HepG2 (cell line): ENCODE data around the gene NBEAL2. TPM values are rescaled to one million over a fixed set of nuclear protein-coding genes. Genes with fewer than 3 reads are reported as not detected.

Experiments
- ATAC-seq: fragments of 200-7000 bp; cut with Tn5 transposase; 3 replicates; pipeline ENCODE4 v1.9.1; 2020; ENCODE audit warnings: mild to moderate bottlenecking, moderate library complexity
- BruUV-seq: library from RNA; stranded (reverse); fragments of 400-500 nt; replicated peaks from 2 replicates; lab custom pipeline; 2021; lab: Mats Ljungman, UMichigan
- CTCF ChIA-PET: fragments of 300-600 bp; formaldehyde crosslinking; extraction: SDS; loops from one replicate; lab custom pipeline; 2021; ENCODE audit warnings: low total read pairs, inconsistent platforms, low intra/inter-chr PET ratio; lab: Yijun Ruan, JAX
- POLR2A ChIA-PET: fragments of 350-600 bp; sonication (Branson Sonifier 250); formaldehyde crosslinking; loops from one replicate; lab custom pipeline; 2020; ENCODE audit warnings: antibody characterized with exemption, inconsistent platforms; lab: Yijun Ruan, JAX
- DNase-seq: peaks from one replicate; pipeline ENCODE4 v3.0.0-alpha.2; 2015; ENCODE audit warnings: low spot score
- FAIRE-seq: peaks from 3 replicates; lab custom pipeline; 2011; peaks lifted over from hg19 to GRCh38; lab: Jason Lieb, UNC
- H2AFZ ChIP-seq: one replicate; pipeline ENCODE4 v1.6.1; 2011; ENCODE audit warnings: low read length, inconsistent platforms
- H3K27ac ChIP-seq: fragments of 300-600 bp; 3 replicates; pipeline ENCODE4 v1.8.0; 2011; ENCODE audit warnings: mixed run types, mild to moderate bottlenecking, mixed read lengths, low read length, inconsistent platforms; ENCODE audit not compliant: insufficient read depth; ENCODE audit errors: extremely low read length
- H3K27me3 ChIP-seq, 2 experiments: fragments of 200-600 bp in 1 of 2; 2 replicates in 1 of 2; 3 replicates in 1 of 2; pipeline versions ENCODE4 v1.6.0 to v1.8.0; 2011; ENCODE audit warnings: low read length in 2 of 2, mild to moderate bottlenecking in 2 of 2, moderate library complexity in 2 of 2, inconsistent platforms in 1 of 2; ENCODE audit not compliant: insufficient read depth in 2 of 2, control insufficient read depth in 1 of 2
- H3K36me3 ChIP-seq, 2 experiments: fragments of 200-600 bp in 1 of 2; replicated peaks in 1 of 2; 2 replicates in 1 of 2; 3 replicates in 1 of 2; pipeline versions ENCODE4 v1.5.1 to v1.8.0; 2011; ENCODE audit warnings: low read length in 2 of 2, inconsistent platforms in 1 of 2; ENCODE audit not compliant: insufficient read depth in 2 of 2, control insufficient read depth in 1 of 2
- H3K4me1 ChIP-seq: 2 replicates; pipeline ENCODE4 v1.5.1; 2012; ENCODE audit warnings: low read length, inconsistent platforms; ENCODE audit not compliant: insufficient read depth
- H3K4me2 ChIP-seq: 2 replicates; pipeline ENCODE4 v1.6.0; 2011; ENCODE audit warnings: low read depth, low read length, inconsistent platforms
- H3K4me3 ChIP-seq, 3 experiments: fragments of 200-600 bp in 1 of 3; sonication (generic), shearing (Covaris generic) in 1 of 3; replicated peaks in 1 of 3; 2 replicates each; pipeline ENCODE4 v1.5.1; 2011 to 2016; ENCODE audit warnings: low read length in 3 of 3, inconsistent platforms in 2 of 3, low read depth in 2 of 3, mild to moderate bottlenecking in 2 of 3, control low read depth in 1 of 3, mixed read lengths in 1 of 3; ENCODE audit not compliant: insufficient read depth in 1 of 3
- H3K79me2 ChIP-seq: one replicate; pipeline ENCODE4 v1.6.1; 2011; ENCODE audit warnings: low read length, inconsistent platforms; ENCODE audit not compliant: insufficient read depth
- H3K9ac ChIP-seq: 2 replicates; pipeline ENCODE4 v1.6.0; 2011; ENCODE audit warnings: mild to moderate bottlenecking, low read depth, low read length, inconsistent platforms; ENCODE audit not compliant: insufficient read depth
- H3K9me3 ChIP-seq: 2 replicates; pipeline ENCODE4 v1.5.1; 2012; ENCODE audit warnings: mild to moderate bottlenecking, low read length
- H4K20me1 ChIP-seq: 2 replicates; pipeline ENCODE4 v1.6.0; 2011; ENCODE audit warnings: inconsistent platforms, mild to moderate bottlenecking, low read length, moderate library complexity; ENCODE audit not compliant: insufficient read depth
- ETV6 ChIP-seq: sonication (generic); formaldehyde crosslinking; conservative IDR thresholded peaks from 2 replicates; pipeline ENCODE4 v1.4.0; 2020; ENCODE audit warnings: missing genetic modification reagents
- MIER2 ChIP-seq: IDR thresholded peaks from 2 replicates; pipeline ENCODE4 v1.6.1; 2016; ENCODE audit warnings: missing biosample characterization, missing genetic modification reagents
- NR2F6 ChIP-seq, 2 experiments: IDR thresholded peaks; 2 replicates each; pipeline ENCODE4 v1.6.1; 2016; ENCODE audit warnings: antibody characterized with exemption in 1 of 2, mild to moderate bottlenecking in 1 of 2
- SAP130 ChIP-seq: IDR thresholded peaks from 2 replicates; pipeline ENCODE4 v1.6.1; 2016; ENCODE audit warnings: low read depth
- SKI ChIP-seq: fragments of 450-650 bp; IDR thresholded peaks from one replicate; pipeline ENCODE4 v1.6.1; 2018; ENCODE audit warnings: mild to moderate bottlenecking; ENCODE audit not compliant: partially characterized antibody
- TCF12 ChIP-seq, 2 experiments: fragments of 450-650 bp in 1 of 2; sonication (generic) in 1 of 2; formaldehyde crosslinking in 1 of 2; IDR thresholded peaks; 2 replicates each; pipeline versions ENCODE4 v1.6.1 to v1.8.0; 2017 to 2022; ENCODE audit warnings: antibody characterized with exemption in 1 of 2, mild to moderate bottlenecking in 1 of 2, missing genetic modification reagents in 1 of 2, moderate library complexity in 1 of 2
- THAP11 ChIP-seq: IDR thresholded peaks from 2 replicates; pipeline ENCODE4 v1.6.1; 2016; ENCODE audit warnings: missing biosample characterization, missing genetic modification reagents
- YEATS2 ChIP-seq: sonication (generic); formaldehyde crosslinking; IDR thresholded peaks from 2 replicates; pipeline ENCODE4 v1.4.0; 2020; ENCODE audit warnings: missing genetic modification reagents, borderline replicate concordance
- ZFP1 ChIP-seq: IDR thresholded peaks from 2 replicates; pipeline ENCODE4 v1.6.1; 2016
- ZMYM4 ChIP-seq: sonication (generic); formaldehyde crosslinking; IDR thresholded peaks from 2 replicates; pipeline ENCODE4 v1.8.1; 2023; ENCODE audit warnings: mild to moderate bottlenecking, missing genetic modification reagents
- ZNF580 ChIP-seq: IDR thresholded peaks from 2 replicates; pipeline ENCODE4 v1.6.1; 2016; ENCODE audit warnings: low read depth, borderline replicate concordance
- ZNF709 ChIP-seq: sonication (generic); formaldehyde crosslinking; IDR thresholded peaks from 2 replicates; pipeline ENCODE4 v1.5.0; 2020; ENCODE audit warnings: mild to moderate bottlenecking, missing genetic modification reagents
- WGBS: methylation state at CpG from one replicate; pipeline ENCODE4 v1.1.6; 2017; ENCODE audit warnings: low lambda C conversion rate; 5-methylcytosine and 5-hydroxymethylcytosine counted together
- in situ Hi-C: cut with HindIII; loops from 2 replicates; pipeline ENCODE4 v1.10.0; 2017; ENCODE audit warnings: low pct_unique_long_range_greater_than_20kb; ENCODE audit not compliant: extremely low pct_ligation_motif_present
- intact Hi-C: fragments of 100-400 bp; cut with micrococcal nuclease; formaldehyde crosslinking; loops from one replicate; pipeline ENCODE4 v1.10.0; 2022; ENCODE audit not compliant: unreplicated experiment
- polyA plus RNA-seq, 8 experiments: library from polyadenylated mRNA; depleted of rRNA in 3 of 8; stranded (reverse) in 7 of 8; unstranded in 1 of 8; fragments of >200 nt; fragmentation: Illumina TruSeq in 4 of 8; extraction: Trizol in 4 of 8; gene quantifications; 2 replicates each; pipeline versions ENCODE4 v1.2.1 to v1.2.3, GENCODE V29; 2011 to 2016; ENCODE audit warnings: low read depth in 4 of 8, missing spikeins in 1 of 8, mixed read lengths in 1 of 8; ENCODE audit not compliant: insufficient read depth in 1 of 8
- total RNA-seq, 5 experiments: library from RNA; depleted of rRNA; stranded (reverse); fragments of >200 nt; fragmentation: Illumina TruSeq; extraction: Trizol; gene quantifications; 2 replicates each; pipeline ENCODE4 v1.2.3, GENCODE V29; 2016; ENCODE audit warnings: low read depth in 1 of 5
- TF ChIP-seq, protein P1 (sequence below): sonication (generic); formaldehyde crosslinking; IDR thresholded peaks from 2 replicates; pipeline ENCODE4 v1.4.0; 2020; ENCODE audit warnings: missing genetic modification reagents
- TF ChIP-seq, protein P2 (sequence below): sonication (generic); formaldehyde crosslinking; IDR thresholded peaks from 2 replicates; pipeline ENCODE4 v1.4.0; 2020; ENCODE audit warnings: missing genetic modification reagents, borderline replicate concordance
- TF ChIP-seq, protein P3 (sequence below): sonication (generic); formaldehyde crosslinking; IDR thresholded peaks from 2 replicates; pipeline ENCODE4 v1.4.0; 2020; ENCODE audit warnings: missing genetic modification reagents, mild to moderate bottlenecking, borderline replicate concordance

Gene NBEAL2
- total and polyA plus RNA-seq, 2 of the 13 experiments (the other 11 are each of a cell fraction or from before 2014, with no cell fraction given): 9.7 to 12.4 TPM

DNA sequence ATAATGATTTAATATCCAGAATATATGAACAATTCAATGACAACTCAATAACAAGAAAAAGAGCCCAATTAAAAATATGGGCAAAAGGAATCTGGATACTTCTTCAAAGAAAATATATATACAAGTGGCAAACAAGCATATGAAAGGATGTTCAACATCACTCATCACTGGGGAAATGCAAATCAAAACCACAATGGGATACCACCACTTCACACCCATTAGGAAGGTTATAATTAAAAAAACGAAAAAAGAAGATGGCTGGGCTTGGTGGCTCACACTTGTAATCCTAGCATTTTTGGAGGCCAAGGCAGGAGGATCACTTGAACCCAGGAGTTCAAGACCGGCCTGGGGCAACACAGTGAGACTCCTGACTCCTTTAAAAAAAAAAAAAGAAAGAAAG, 7.1 kb upstream of the NBEAL2 start (continued):
- TF ChIP-seq TCF12 (IDR thresholded peaks at IDR 0.05): no peak
- TF ChIP-seq TCF12 (CRISPR knock-in tag; IDR thresholded peaks at IDR 0.05): no peak
- TF ChIP-seq ZNF709 (CRISPR knock-in tag): no peak
- no peak for TF ChIP-seq ZMYM4
- TF ChIP-seq, all 625 proteins: peak for 0

DNA sequence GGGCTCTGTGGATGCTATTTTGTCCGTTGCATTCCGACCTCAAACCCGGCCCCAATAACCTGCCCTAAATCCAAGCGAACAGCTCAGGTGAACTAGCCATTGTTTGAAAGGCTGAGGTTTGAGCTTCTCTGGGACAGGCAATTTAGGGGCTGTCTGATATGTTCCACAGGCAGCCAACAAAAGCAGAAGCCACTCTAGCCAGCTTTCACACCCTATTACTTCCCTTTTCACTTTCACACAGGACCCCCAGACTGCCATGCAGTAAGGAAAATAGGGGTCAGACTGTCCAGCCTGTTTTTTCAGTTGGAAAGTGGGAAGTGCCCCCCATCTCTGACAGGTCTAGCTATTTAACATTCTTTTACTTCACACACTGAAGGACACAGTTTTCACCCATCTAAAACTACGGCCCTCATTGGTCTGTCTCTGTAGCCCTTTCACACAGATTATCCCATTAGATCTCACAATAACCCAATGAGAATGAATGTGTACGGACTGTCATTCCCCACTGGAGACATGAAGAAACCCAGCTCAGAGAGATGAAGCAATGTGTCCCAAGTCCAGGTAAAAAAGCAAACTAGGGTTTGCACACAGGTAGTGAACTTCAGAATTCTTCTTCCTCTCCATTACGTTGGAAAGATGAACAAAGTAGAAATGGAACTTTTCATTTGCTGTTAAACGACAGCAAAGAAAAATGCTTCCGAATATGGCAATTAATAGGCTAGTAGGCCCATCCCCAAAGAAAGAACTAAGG, 4.9 kb upstream of the NBEAL2 start:
- Histone ChIP-seq H3K36me3 (peaks cover 0 to 4% of the 10 kb centered on the region in 2 experiments; a peak in 1 of 5 replicates), H3K27me3 (no peaks in the 10 kb centered on the region; a peak in 1 of 5 replicates), H3K9me3 (no peaks in the 10 kb centered on the region), H4K20me1 (peaks cover 36% of the 10 kb centered on the region), H3K4me1 (peaks cover 73% of the 10 kb centered on the region), H3K9ac (peak overlapping the region; percentile 9; the same call in 1 of the 2 replicates), H3K79me2 (peaks cover 68% of the 10 kb centered on the region), H2AFZ (no peak overlapping the region), H3K4me2 (peak overlapping the region; percentile 75), H3K4me3 (peak overlapping the region; percentile 69 to 98 (median 79); a peak in 5 of 6 replicates), H3K27ac (peak overlapping the region; percentile 50)
- in situ Hi-C loops: no loop called here
- intact Hi-C loops: loop anchor here (10.0 kb wide), 1 partner anchor 50 kb away; no protein-coding TSS in a partner anchor
- DNase-seq: peak; percentile 82
- CTCF ChIA-PET: no interaction called here
- peak; percentile 97 for FAIRE-seq
- ATAC-seq: no peak
- BruUV-seq: TSS peak; percentile 42
- WGBS: 31% methylated on average over 9 of the region's 9 CpGs
- POLR2A ChIA-PET: interaction anchor here (0.8 to 3.9 kb wide), 3 partner anchors 27 to 41 kb away, joined by 5 to 34 read pairs (median 16); no protein-coding TSS in a partner anchor
- peak; percentile 69 for TF ChIP-seq SAP130 (CRISPR knock-in tag)
- 0 out of 2 replicates have a peak, but pooled peaks have one; percentile 38 for TF ChIP-seq THAP11 (CRISPR knock-in tag)
- no peak for TF ChIP-seq ETV6
- TF ChIP-seq NR2F6 (IDR thresholded peaks at IDR 0.05): no peak
- TF ChIP-seq NR2F6 (CRISPR knock-in tag; IDR thresholded peaks at IDR 0.05): 0 out of 2 replicates have a peak, but pooled peaks have one; percentile 21
- TF ChIP-seq MIER2: 0 out of 2 replicates have a peak, but pooled peaks have one; percentile 39
- TF ChIP-seq ZNF580: no peak
- TF ChIP-seq SKI: peak; percentile 71
- TF ChIP-seq, protein P1, sequence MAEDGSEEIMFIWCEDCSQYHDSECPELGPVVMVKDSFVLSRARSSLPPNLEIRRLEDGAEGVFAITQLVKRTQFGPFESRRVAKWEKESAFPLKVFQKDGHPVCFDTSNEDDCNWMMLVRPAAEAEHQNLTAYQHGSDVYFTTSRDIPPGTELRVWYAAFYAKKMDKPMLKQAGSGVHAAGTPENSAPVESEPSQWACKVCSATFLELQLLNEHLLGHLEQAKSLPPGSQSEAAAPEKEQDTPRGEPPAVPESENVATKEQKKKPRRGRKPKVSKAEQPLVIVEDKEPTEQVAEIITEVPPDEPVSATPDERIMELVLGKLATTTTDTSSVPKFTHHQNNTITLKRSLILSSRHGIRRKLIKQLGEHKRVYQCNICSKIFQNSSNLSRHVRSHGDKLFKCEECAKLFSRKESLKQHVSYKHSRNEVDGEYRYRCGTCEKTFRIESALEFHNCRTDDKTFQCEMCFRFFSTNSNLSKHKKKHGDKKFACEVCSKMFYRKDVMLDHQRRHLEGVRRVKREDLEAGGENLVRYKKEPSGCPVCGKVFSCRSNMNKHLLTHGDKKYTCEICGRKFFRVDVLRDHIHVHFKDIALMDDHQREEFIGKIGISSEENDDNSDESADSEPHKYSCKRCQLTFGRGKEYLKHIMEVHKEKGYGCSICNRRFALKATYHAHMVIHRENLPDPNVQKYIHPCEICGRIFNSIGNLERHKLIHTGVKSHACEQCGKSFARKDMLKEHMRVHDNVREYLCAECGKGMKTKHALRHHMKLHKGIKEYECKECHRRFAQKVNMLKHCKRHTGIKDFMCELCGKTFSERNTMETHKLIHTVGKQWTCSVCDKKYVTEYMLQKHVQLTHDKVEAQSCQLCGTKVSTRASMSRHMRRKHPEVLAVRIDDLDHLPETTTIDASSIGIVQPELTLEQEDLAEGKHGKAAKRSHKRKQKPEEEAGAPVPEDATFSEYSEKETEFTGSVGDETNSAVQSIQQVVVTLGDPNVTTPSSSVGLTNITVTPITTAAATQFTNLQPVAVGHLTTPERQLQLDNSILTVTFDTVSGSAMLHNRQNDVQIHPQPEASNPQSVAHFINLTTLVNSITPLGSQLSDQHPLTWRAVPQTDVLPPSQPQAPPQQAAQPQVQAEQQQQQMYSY (CRISPR knock-in tag): no peak
- TF ChIP-seq, protein P2, sequence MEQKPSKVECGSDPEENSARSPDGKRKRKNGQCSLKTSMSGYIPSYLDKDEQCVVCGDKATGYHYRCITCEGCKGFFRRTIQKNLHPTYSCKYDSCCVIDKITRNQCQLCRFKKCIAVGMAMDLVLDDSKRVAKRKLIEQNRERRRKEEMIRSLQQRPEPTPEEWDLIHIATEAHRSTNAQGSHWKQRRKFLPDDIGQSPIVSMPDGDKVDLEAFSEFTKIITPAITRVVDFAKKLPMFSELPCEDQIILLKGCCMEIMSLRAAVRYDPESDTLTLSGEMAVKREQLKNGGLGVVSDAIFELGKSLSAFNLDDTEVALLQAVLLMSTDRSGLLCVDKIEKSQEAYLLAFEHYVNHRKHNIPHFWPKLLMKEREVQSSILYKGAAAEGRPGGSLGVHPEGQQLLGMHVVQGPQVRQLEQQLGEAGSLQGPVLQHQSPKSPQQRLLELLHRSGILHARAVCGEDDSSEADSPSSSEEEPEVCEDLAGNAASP (CRISPR knock-in tag): peak; percentile 74; the same call in 1 of the 2 replicates
- TF ChIP-seq YEATS2 (CRISPR knock-in tag): 0 out of 2 replicates have a peak, but pooled peaks have one; percentile 14
- TF ChIP-seq ZFP1 (CRISPR knock-in tag): no peak
- TF ChIP-seq, protein P3, sequence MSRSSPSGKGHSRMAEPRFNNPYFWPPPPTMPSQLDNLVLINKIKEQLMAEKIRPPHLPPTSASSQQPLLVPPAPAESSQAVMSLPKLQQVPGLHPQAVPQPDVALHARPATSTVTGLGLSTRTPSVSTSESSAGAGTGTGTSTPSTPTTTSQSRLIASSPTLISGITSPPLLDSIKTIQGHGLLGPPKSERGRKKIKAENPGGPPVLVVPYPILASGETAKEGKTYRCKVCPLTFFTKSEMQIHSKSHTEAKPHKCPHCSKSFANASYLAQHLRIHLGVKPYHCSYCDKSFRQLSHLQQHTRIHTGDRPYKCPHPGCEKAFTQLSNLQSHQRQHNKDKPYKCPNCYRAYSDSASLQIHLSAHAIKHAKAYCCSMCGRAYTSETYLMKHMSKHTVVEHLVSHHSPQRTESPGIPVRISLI (CRISPR knock-in tag): no peak
